ENCODE measurements around the gene TRMT10A.

TRMT10A gene

GRCh38 chr4:99587803-99588202, 24.0 kb upstream of the TRMT10A start:
- no peaks in the 10 kb centered on the region for H4K20me1 ChIP-seq (ENCODE audit: control insufficient read depth, insufficient read depth, low read depth, low read length)
- no peaks in the 10 kb centered on the region for H3K79me2 ChIP-seq (ENCODE audit: control insufficient read depth, low read length)

GRCh38 chr4:99587309-99587708, 23.5 kb upstream of the TRMT10A start:
- no peaks in the 10 kb centered on the region for H3K79me2 ChIP-seq (ENCODE audit: control insufficient read depth, low read length)
- no peak overlapping the region for H3K4me3 ChIP-seq (ENCODE audit: low read length)
- no peaks in the 10 kb centered on the region for H3K9me2 ChIP-seq (replicated peaks; ENCODE audit: control insufficient read depth, low read length)
- H3K9me3 ChIP-seq (ENCODE audit: control insufficient read depth, insufficient read depth, low read length): no peaks in the 10 kb centered on the region; the same call in 1 of the 2 replicates
- H3K4me2 ChIP-seq (ENCODE audit: low read length): no peak overlapping the region
- no peaks in the 10 kb centered on the region for H3F3A ChIP-seq (ENCODE audit: control insufficient read depth, insufficient read depth)
- no peak for TF ChIP-seq EZH2phosphoT487 (IDR thresholded peaks at IDR 0.05; ENCODE audit: borderline replicate concordance, low read length)
- no peak for TF ChIP-seq CTCF (IDR thresholded peaks at IDR 0.05; ENCODE audit: low read depth, low read length, poor library complexity, severe bottlenecking)
- no peaks in the 10 kb centered on the region for H3K4me1 ChIP-seq (ENCODE audit: control insufficient read depth, low read length)
- H3K36me3 ChIP-seq (ENCODE audit: control insufficient read depth, low read length): no peaks in the 10 kb centered on the region
- peaks cover 6% of the 10 kb centered on the region; the same call in 1 of the 2 replicates for H3K27me3 ChIP-seq (ENCODE audit: control insufficient read depth, low read length)
- no peaks in the 10 kb centered on the region for H4K20me1 ChIP-seq (ENCODE audit: control insufficient read depth, insufficient read depth, low read depth, low read length)
- no peak overlapping the region for H3K27ac ChIP-seq (ENCODE audit: low read depth, low read length)

More at GRCh38 chr4:99587803-99588202, 24.0 kb upstream of the TRMT10A start:
- no peak overlapping the region for H3K27ac ChIP-seq (ENCODE audit: low read depth, low read length)
- no peak overlapping the region for H3K4me2 ChIP-seq (ENCODE audit: low read length)
- no peaks in the 10 kb centered on the region for H3K4me1 ChIP-seq (ENCODE audit: control insufficient read depth, low read length)
- no peaks in the 10 kb centered on the region for H3K36me3 ChIP-seq (ENCODE audit: control insufficient read depth, low read length)
- H3K27me3 ChIP-seq (ENCODE audit: control insufficient read depth, low read length): peaks cover 6% of the 10 kb centered on the region; the same call in 1 of the 2 replicates
- no peak overlapping the region for H3K4me3 ChIP-seq (ENCODE audit: low read length)
- H3K9me2 ChIP-seq (replicated peaks; ENCODE audit: control insufficient read depth, low read length): no peaks in the 10 kb centered on the region
- no peaks in the 10 kb centered on the region for H3F3A ChIP-seq (ENCODE audit: control insufficient read depth, insufficient read depth)
- TF ChIP-seq CTCF (IDR thresholded peaks at IDR 0.05; ENCODE audit: low read depth, low read length, poor library complexity, severe bottlenecking): no peak
- TF ChIP-seq EZH2phosphoT487 (IDR thresholded peaks at IDR 0.05; ENCODE audit: borderline replicate concordance, low read length): no peak
- H3K9me3 ChIP-seq (ENCODE audit: control insufficient read depth, insufficient read depth, low read length): no peaks in the 10 kb centered on the region; the same call in 1 of the 2 replicates

GRCh38 chr4:99586797-99587196, 23.0 kb upstream of the TRMT10A start:
- H3K79me2 ChIP-seq (ENCODE audit: control insufficient read depth, low read length): no peaks in the 10 kb centered on the region
- no peaks in the 10 kb centered on the region; the same call in 1 of the 2 replicates for H3K9me3 ChIP-seq (ENCODE audit: control insufficient read depth, insufficient read depth, low read length)
- H3K4me3 ChIP-seq (ENCODE audit: low read length): no peak overlapping the region
- H3K9me2 ChIP-seq (replicated peaks; ENCODE audit: control insufficient read depth, low read length): no peaks in the 10 kb centered on the region
- no peaks in the 10 kb centered on the region for H4K20me1 ChIP-seq (ENCODE audit: control insufficient read depth, insufficient read depth, low read depth, low read length)
- H3K4me1 ChIP-seq (ENCODE audit: control insufficient read depth, low read length): no peaks in the 10 kb centered on the region
- TF ChIP-seq CTCF (IDR thresholded peaks at IDR 0.05; ENCODE audit: low read depth, low read length, poor library complexity, severe bottlenecking) (no peak), EZH2phosphoT487 (IDR thresholded peaks at IDR 0.05; ENCODE audit: borderline replicate concordance, low read length) (no peak)
- H3K36me3 ChIP-seq (ENCODE audit: control insufficient read depth, low read length): no peaks in the 10 kb centered on the region
- peaks cover 6% of the 10 kb centered on the region; the same call in 1 of the 2 replicates for H3K27me3 ChIP-seq (ENCODE audit: control insufficient read depth, low read length)
- no peak overlapping the region for H3K27ac ChIP-seq (ENCODE audit: low read depth, low read length)
- no peak overlapping the region for H3K4me2 ChIP-seq (ENCODE audit: low read length)
- no peaks in the 10 kb centered on the region for H3F3A ChIP-seq (ENCODE audit: control insufficient read depth, insufficient read depth)

Measured in DOHH2 (cell line).